Muscle layer of duodenum (tissue), 2 donors: ENCODE measurements around the gene NR5A1.

Source experiments
- H3K27ac ChIP-seq: one replicate; pipeline ENCODE4 v1.7.0; 2013; ENCODE audit warnings: mild to moderate bottlenecking, low read length
- H3K27me3 ChIP-seq: one replicate; pipeline ENCODE4 v1.7.0; 2013; ENCODE audit warnings: low read depth, mild to moderate bottlenecking, control low read depth, low read length
- H3K36me3 ChIP-seq, 2 donors: one replicate each; pipeline ENCODE4 v1.7.0; 2013; ENCODE audit warnings: low read length in 2 of 2, control low read depth in 1 of 2, mild to moderate bottlenecking in 1 of 2; ENCODE audit not compliant: insufficient read depth in 2 of 2, control insufficient read depth in 1 of 2
- H3K4me1 ChIP-seq, 2 donors: one replicate each; pipeline ENCODE4 v1.7.0; 2013; ENCODE audit warnings: low read length in 2 of 2, mild to moderate bottlenecking in 2 of 2, control low read depth in 1 of 2, moderate library complexity in 1 of 2; ENCODE audit not compliant: insufficient read depth in 2 of 2, control insufficient read depth in 1 of 2
- H3K4me3 ChIP-seq, 2 donors: one replicate each; pipeline ENCODE4 v1.7.0; 2013; ENCODE audit warnings: low read length in 2 of 2, low read depth in 1 of 2, mild to moderate bottlenecking in 1 of 2
- H3K9me3 ChIP-seq, 2 donors: one replicate each; pipeline ENCODE4 v1.7.0; 2013; ENCODE audit warnings: low read length in 2 of 2, control low read depth in 1 of 2, mild to moderate bottlenecking in 1 of 2; ENCODE audit not compliant: control insufficient read depth in 1 of 2
- donor health status: healthy.

Gene NR5A1

GRCh38 chr9:124514125-124514524 is 6.9 kb upstream of the NR5A1 start:
- no peak overlapping the region for H3K27ac ChIP-seq
- H3K27me3 ChIP-seq, result peaks cover 6% of the 10 kb centered on the region
- no peak overlapping the region for H3K4me3 ChIP-seq
- H3K9me3 ChIP-seq, result no peaks in the 10 kb centered on the region
- no peaks in the 10 kb centered on the region for H3K4me1 ChIP-seq
- no peaks in the 10 kb centered on the region for H3K36me3 ChIP-seq

- H3K36me3 ChIP-seq, result no peaks in the 10 kb centered on the region
- peaks cover 6% of the 10 kb centered on the region for H3K27me3 ChIP-seq
- no peaks in the 10 kb centered on the region for H3K9me3 ChIP-seq
- H3K4me1 ChIP-seq, result no peaks in the 10 kb centered on the region
- H3K4me3 ChIP-seq, result no peak overlapping the region
- no peak overlapping the region for H3K27ac ChIP-seq
These were observed 6.3 kb upstream of the NR5A1 start for GRCh38 chr9:124513376-124513994.

- no peaks in the 10 kb centered on the region for H3K9me3 ChIP-seq
- no peaks in the 10 kb centered on the region for H3K4me1 ChIP-seq
- no peak overlapping the region for H3K27ac ChIP-seq
- no peaks in the 10 kb centered on the region for H3K36me3 ChIP-seq
- no peak overlapping the region for H3K4me3 ChIP-seq
- H3K27me3 ChIP-seq, result peaks cover 6% of the 10 kb centered on the region
These were observed 5.6 kb upstream of the NR5A1 start for GRCh38 chr9:124512806-124513204.

- H3K36me3 ChIP-seq, result no peaks in the 10 kb centered on the region
- H3K27ac ChIP-seq, result no peak overlapping the region
- peaks cover 6% of the 10 kb centered on the region for H3K27me3 ChIP-seq
- H3K4me3 ChIP-seq, result no peak overlapping the region
- H3K4me1 ChIP-seq, result no peaks in the 10 kb centered on the region
- no peaks in the 10 kb centered on the region for H3K9me3 ChIP-seq
These were observed 4.9 kb upstream of the NR5A1 start for GRCh38 chr9:124511891-124512805.

- Histone ChIP-seq H3K4me1 (no peaks in the 10 kb centered on the region), H3K4me3 (no peak overlapping the region), H3K36me3 (no peaks in the 10 kb centered on the region), H3K27ac (no peak overlapping the region), H3K27me3 (peaks cover 6% of the 10 kb centered on the region), H3K9me3 (no peaks in the 10 kb centered on the region)
These were observed 4.2 kb upstream of the NR5A1 start for GRCh38 chr9:124511426-124511840.

- Histone ChIP-seq H3K27me3 (peaks cover 9% of the 10 kb centered on the region), H3K27ac (no peak overlapping the region), H3K4me3 (no peak overlapping the region), H3K36me3 (no peaks in the 10 kb centered on the region), H3K9me3 (no peaks in the 10 kb centered on the region), H3K4me1 (no peaks in the 10 kb centered on the region)
These were observed 3.6 kb upstream of the NR5A1 start for GRCh38 chr9:124510650-124511425.

- no peak overlapping the region for H3K4me3 ChIP-seq
- H3K36me3 ChIP-seq, result no peaks in the 10 kb centered on the region
- H3K9me3 ChIP-seq, result no peaks in the 10 kb centered on the region
- peaks cover 0 to 17% of the 10 kb centered on the region in 2 donors for H3K4me1 ChIP-seq
- peaks cover 31% of the 10 kb centered on the region for H3K27me3 ChIP-seq
- H3K27ac ChIP-seq, result no peak overlapping the region
These were observed 753 bp upstream of the NR5A1 start for GRCh38 chr9:124507880-124508423.

- Histone ChIP-seq H3K4me3 (no peak overlapping the region), H3K4me1 (peaks cover 0 to 18% of the 10 kb centered on the region in 2 donors), H3K9me3 (no peaks in the 10 kb centered on the region), H3K36me3 (no peaks in the 10 kb centered on the region), H3K27me3 (peaks cover 39% of the 10 kb centered on the region), H3K27ac (no peak overlapping the region)
These were observed 766 bp downstream of the NR5A1 start for GRCh38 chr9:124506433-124506832.

- Histone ChIP-seq H3K4me1 (peaks cover 0 to 18% of the 10 kb centered on the region in 2 donors), H3K36me3 (no peaks in the 10 kb centered on the region), H3K27ac (no peak overlapping the region), H3K27me3 (peaks cover 43% of the 10 kb centered on the region), H3K4me3 (no peak overlapping the region), H3K9me3 (no peaks in the 10 kb centered on the region)
These were observed 1.3 kb downstream of the NR5A1 start for GRCh38 chr9:124505901-124506346.

- Histone ChIP-seq H3K27me3 (peaks cover 46% of the 10 kb centered on the region), H3K4me1 (peaks cover 0 to 18% of the 10 kb centered on the region in 2 donors), H3K27ac (no peak overlapping the region), H3K4me3 (no peak overlapping the region), H3K36me3 (no peaks in the 10 kb centered on the region), H3K9me3 (no peaks in the 10 kb centered on the region)
These were observed 1.9 kb downstream of the NR5A1 start for GRCh38 chr9:124505006-124505900.
